Ovary (tissue), 9 donors: ENCODE results near the gene DPYSL5. TPM values are rescaled to one million over a fixed set of nuclear protein-coding genes. Genes with fewer than 3 reads are reported as not detected.

Experiments used
- DNase-seq, 5 donors: peaks; one replicate each; pipeline ENCODE4 v3.0.0-alpha.2; 2019 to 2020
- H3K27ac ChIP-seq, 2 donors: fragments of 200-600 bp; one replicate each; pipeline versions ENCODE4 v1.5.1 to v1.8.0; 2019 to 2022
- H3K27me3 ChIP-seq: fragments of 200-600 bp; one replicate; pipeline ENCODE4 v1.8.0; 2022
- H3K36me3 ChIP-seq: fragments of 200-600 bp; sonication (generic); one replicate; pipeline ENCODE4 v1.5.1; 2019
- H3K4me1 ChIP-seq: one replicate; pipeline ENCODE4 v1.8.1; 2013; ENCODE audit warnings: mild to moderate bottlenecking, moderate library complexity; ENCODE audit not compliant: insufficient read depth
- H3K4me3 ChIP-seq: fragments of 200-600 bp; sonication (generic); one replicate; pipeline ENCODE4 v1.5.1; 2017
- H3K9me3 ChIP-seq, 2 donors: fragments of 200-600 bp in 1 of 2; sonication (generic) in 1 of 2; one replicate each; pipeline versions ENCODE4 v1.5.1 to v1.8.1; 2013 to 2019; ENCODE audit warnings: mild to moderate bottlenecking in 1 of 2, moderate library complexity in 1 of 2
- CTCF ChIP-seq, 3 donors: fragments of 450-650 bp in 2 of 3; fragments of 200-600 bp in 1 of 3; IDR thresholded peaks; one replicate each; pipeline versions ENCODE4 v1.5.1 to v1.8.0; 2016 to 2022; ENCODE audit warnings: antibody characterized with exemption in 3 of 3, mild to moderate bottlenecking in 1 of 3
- EP300 ChIP-seq: sonication (generic); formaldehyde crosslinking; IDR thresholded peaks from one replicate; pipeline ENCODE4 v1.6.1; 2017; ENCODE audit warnings: antibody characterized with exemption
- POLR2A ChIP-seq: fragments of 450-650 bp; IDR thresholded peaks from one replicate; pipeline ENCODE4 v1.6.1; 2017; ENCODE audit warnings: antibody characterized with exemption, mild to moderate bottlenecking, moderate library complexity
- WGBS, 3 donors: extraction: QIAGEN DNeasy Blood & Tissue Kit in 1 of 3; methylation state at CpG; one replicate each; pipeline versions ENCODE4 v1.1.5 to v1.1.7; 2013 to 2017; 5-methylcytosine and 5-hydroxymethylcytosine counted together
- intact Hi-C, 4 donors: fragments of 100-400 bp; cut with DNase I; formaldehyde crosslinking; loops; one replicate each; pipeline versions ENCODE4 v1.11.0 to v1.15.1; 2022 to 2023
- polyA plus RNA-seq, 2 donors: library from polyadenylated mRNA; stranded (reverse); fragments of 200-250 nt in 1 of 2; fragments of 350-450 nt in 1 of 2; fragmentation: Illumina TruSeq in 1 of 2; extraction: RNeasy Lipid Tissue Mini Kit (QIAGEN cat#74804) in 1 of 2; gene quantifications; one replicate each; pipeline ENCODE4 v1.2.3, GENCODE V29; 2013 to 2014
- total RNA-seq, 7 donors: library from RNA; depleted of rRNA in 2 of 7; stranded (reverse); fragments of >200 nt in 2 of 7; fragmentation: NEBNext Ultra II Directional in 3 of 7; extraction: Animal tissue kit (Norgen Biotek cat#: 25700) in 3 of 7; gene quantifications; one replicate each; pipeline versions ENCODE4 v1.1.0 to v1.2.4, GENCODE V29; 2016 to 2023
- donor health status: DM: no; HTN: no; CAD: no; lungs with moderate emphysema.
- donor health status: DM: no; HTN: no; CAD: no.
- donor health status: Bipolar disorder and iron deficiency.
- donor health status: DM: yes; HTN: yes; CAD: no.
- donor health status: DM: no; HTN: no; CAD: no.
- donor health status: DM: yes; HTN: yes; CAD: no.

Gene DPYSL5
- total and polyA plus RNA-seq, 9 donors: 0.05 to 0.78 (median 0.17) TPM; not detected in 3

- Histone ChIP-seq H3K27me3 (no peaks in the 10 kb centered on the region), H3K27ac (no peak overlapping the region), H3K9me3 (no peaks in the 10 kb centered on the region), H3K36me3 (no peaks in the 10 kb centered on the region), H3K4me1 (no peaks in the 10 kb centered on the region), H3K4me3 (no peak overlapping the region)
- TF ChIP-seq EP300 (no peak), CTCF (IDR thresholded peaks at IDR 0.05) (no peak), POLR2A (no peak)
- no peak for DNase-seq
- 65 to 70% (median 65%) methylated on average over 4 of the region's 4 CpGs for WGBS, 3 donors
- intact Hi-C loops: no loop called here
Measured at GRCh38 chr2:26887151-26887550, 39.2 kb downstream of the DPYSL5 start.

- 91 to 93% (median 92%) methylated on average over 4 of the region's 4 CpGs for WGBS, 3 donors
- no peaks in the 10 kb centered on the region for H3K27me3 ChIP-seq
- no peaks in the 10 kb centered on the region for H3K4me1 ChIP-seq
- no peak overlapping the region for H3K27ac ChIP-seq
- intact Hi-C loops: no loop called here
- no peaks in the 10 kb centered on the region for H3K9me3 ChIP-seq
- TF ChIP-seq CTCF (IDR thresholded peaks at IDR 0.05): no peak
- no peak for TF ChIP-seq EP300
- TF ChIP-seq POLR2A: no peak
- H3K4me3 ChIP-seq: no peak overlapping the region
- no peaks in the 10 kb centered on the region for H3K36me3 ChIP-seq
- DNase-seq: no peak
Measured at GRCh38 chr2:26889796-26890195, 41.9 kb downstream of the DPYSL5 start.

GRCh38 chr2:26890341-26891000, 42.5 kb downstream of the DPYSL5 start:
- no peak for DNase-seq
- no peak for TF ChIP-seq POLR2A
- TF ChIP-seq CTCF (IDR thresholded peaks at IDR 0.05): no peak
- TF ChIP-seq EP300: no peak
- Histone ChIP-seq H3K9me3 (no peaks in the 10 kb centered on the region), H3K4me1 (no peaks in the 10 kb centered on the region), H3K4me3 (no peak overlapping the region), H3K27ac (no peak overlapping the region), H3K36me3 (no peaks in the 10 kb centered on the region), H3K27me3 (no peaks in the 10 kb centered on the region)
- 59 to 74% (median 66%) methylated on average over 11 of the region's 11 CpGs for WGBS, 3 donors
- intact Hi-C loops: no loop called here

GRCh38 chr2:26892133-26892532, 44.2 kb downstream of the DPYSL5 start:
- no peak overlapping the region for H3K27ac ChIP-seq
- no peaks in the 10 kb centered on the region for H3K36me3 ChIP-seq
- H3K4me1 ChIP-seq: no peaks in the 10 kb centered on the region
- H3K9me3 ChIP-seq: no peaks in the 10 kb centered on the region
- no peaks in the 10 kb centered on the region for H3K27me3 ChIP-seq
- no peak overlapping the region for H3K4me3 ChIP-seq
- TF ChIP-seq POLR2A (no peak), CTCF (IDR thresholded peaks at IDR 0.05) (no peak), EP300 (no peak)
- no peak for DNase-seq
- WGBS, 3 donors: 66 to 79% (median 72%) methylated on average over 3 of the region's 3 CpGs
- intact Hi-C loops: no loop called here
